Gastrocnemius medialis (tissue), 4 donors: ENCODE results near the gene HHLA2.

Experiments
- POLR2A ChIP-seq, 2 donors: fragments of 450-650 bp; IDR thresholded peaks; one replicate each; pipeline ENCODE4 v1.6.1; 2017; ENCODE audit warnings: antibody characterized with exemption in 2 of 2, mild to moderate bottlenecking in 2 of 2, moderate library complexity in 2 of 2
- TF ChIP-seq, protein P1 (sequence below), 5 experiments: fragments of 450-650 bp in 3 of 5; fragments of 200-600 bp in 2 of 5; sonication (generic) in 2 of 5; IDR thresholded peaks in 4 of 5; conservative IDR thresholded peaks in 1 of 5; 1 replicate in 4 of 5; 2 replicates in 1 of 5; pipeline ENCODE4 v1.5.1; 2016 to 2019; ENCODE audit warnings: antibody characterized with exemption in 5 of 5, mild to moderate bottlenecking in 3 of 5, moderate library complexity in 3 of 5

DNA sequence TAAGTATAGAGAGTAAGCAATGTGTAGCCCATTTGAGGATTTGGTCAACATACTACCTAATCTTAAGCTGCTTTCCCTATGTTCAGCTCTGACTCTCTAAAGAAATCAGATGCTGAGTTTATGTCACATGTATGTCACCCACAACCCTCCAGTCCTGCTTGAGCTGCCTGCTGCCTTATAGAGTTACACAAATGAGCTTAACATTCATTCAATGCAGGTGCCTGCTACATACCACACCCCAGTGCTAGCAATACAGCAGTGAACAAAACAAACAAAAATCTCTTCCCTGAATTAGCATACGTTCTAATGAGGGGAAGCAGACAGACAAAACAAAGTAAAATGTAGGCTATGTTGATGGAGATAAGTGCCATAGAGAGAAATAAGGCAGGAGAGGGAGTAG, 93.0 kb downstream of the HHLA2 start:
- TF ChIP-seq POLR2A (IDR thresholded peaks at IDR 0.05): no peak
- TF ChIP-seq, protein P1, sequence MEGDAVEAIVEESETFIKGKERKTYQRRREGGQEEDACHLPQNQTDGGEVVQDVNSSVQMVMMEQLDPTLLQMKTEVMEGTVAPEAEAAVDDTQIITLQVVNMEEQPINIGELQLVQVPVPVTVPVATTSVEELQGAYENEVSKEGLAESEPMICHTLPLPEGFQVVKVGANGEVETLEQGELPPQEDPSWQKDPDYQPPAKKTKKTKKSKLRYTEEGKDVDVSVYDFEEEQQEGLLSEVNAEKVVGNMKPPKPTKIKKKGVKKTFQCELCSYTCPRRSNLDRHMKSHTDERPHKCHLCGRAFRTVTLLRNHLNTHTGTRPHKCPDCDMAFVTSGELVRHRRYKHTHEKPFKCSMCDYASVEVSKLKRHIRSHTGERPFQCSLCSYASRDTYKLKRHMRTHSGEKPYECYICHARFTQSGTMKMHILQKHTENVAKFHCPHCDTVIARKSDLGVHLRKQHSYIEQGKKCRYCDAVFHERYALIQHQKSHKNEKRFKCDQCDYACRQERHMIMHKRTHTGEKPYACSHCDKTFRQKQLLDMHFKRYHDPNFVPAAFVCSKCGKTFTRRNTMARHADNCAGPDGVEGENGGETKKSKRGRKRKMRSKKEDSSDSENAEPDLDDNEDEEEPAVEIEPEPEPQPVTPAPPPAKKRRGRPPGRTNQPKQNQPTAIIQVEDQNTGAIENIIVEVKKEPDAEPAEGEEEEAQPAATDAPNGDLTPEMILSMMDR (IDR thresholded peaks at IDR 0.05 in 4 of 5, conservative IDR thresholded peaks at IDR 0.05 in 1 of 5): no peak
